AG04449 (cell line): ENCODE results near the gene RCC1.
"Not testable (repeated sequence)": the region's sequence is repeated elsewhere in the genome, so short reads cannot be mapped to it uniquely, and the experiment has no call there.

Source experiments
- CTCF ChIA-PET: fragments of 350-600 bp; formaldehyde crosslinking; extraction: SDS; loops from one replicate; lab custom pipeline; 2021; ENCODE audit warnings: antibody characterized with exemption; lab: Yijun Ruan, JAX
- POLR2A ChIA-PET: fragments of 400-600, 350-600 bp; formaldehyde crosslinking; extraction: SDS; loops from one replicate; lab custom pipeline; 2020; ENCODE audit warnings: antibody characterized with exemption, inconsistent platforms; lab: Yijun Ruan, JAX
- DNase-seq: peaks from one replicate; pipeline ENCODE4 v3.0.0-alpha.2; 2010; ENCODE audit warnings: low read depth, low spot score
- H3K4me3 ChIP-seq: 2 replicates; pipeline ENCODE4 v1.5.1; 2011; ENCODE audit warnings: low read depth, mild to moderate bottlenecking, control low read depth, low read length
- TF ChIP-seq, protein P1 (sequence below): IDR thresholded peaks from one replicate; pipeline ENCODE4 v1.5.1; 2011; ENCODE audit warnings: mild to moderate bottlenecking, moderate library complexity, low read length, control low read depth, inconsistent platforms; ENCODE audit not compliant: insufficient read depth; ENCODE audit errors: missing control alignments

RCC1 gene

GRCh38 chr1:28509705-28510272 lies 3.9 kb downstream of the RCC1 start:
- POLR2A ChIA-PET: interaction anchor here (0.7 to 4.1 kb wide), 10 partner anchors 36 to 261 kb away, joined by 3 to 26 read pairs (median 6); partner anchors contain the start of genes PHACTR4 and TAF12
- DNase-seq: no peak
- peak overlapping the region; percentile 27 for H3K4me3 ChIP-seq
- CTCF ChIA-PET: interaction anchor here (1.8 to 3.8 kb wide), 4 partner anchors 8 to 261 kb away, joined by 7 to 15 read pairs (median 12); no protein-coding TSS in a partner anchor
- TF ChIP-seq, protein P1, sequence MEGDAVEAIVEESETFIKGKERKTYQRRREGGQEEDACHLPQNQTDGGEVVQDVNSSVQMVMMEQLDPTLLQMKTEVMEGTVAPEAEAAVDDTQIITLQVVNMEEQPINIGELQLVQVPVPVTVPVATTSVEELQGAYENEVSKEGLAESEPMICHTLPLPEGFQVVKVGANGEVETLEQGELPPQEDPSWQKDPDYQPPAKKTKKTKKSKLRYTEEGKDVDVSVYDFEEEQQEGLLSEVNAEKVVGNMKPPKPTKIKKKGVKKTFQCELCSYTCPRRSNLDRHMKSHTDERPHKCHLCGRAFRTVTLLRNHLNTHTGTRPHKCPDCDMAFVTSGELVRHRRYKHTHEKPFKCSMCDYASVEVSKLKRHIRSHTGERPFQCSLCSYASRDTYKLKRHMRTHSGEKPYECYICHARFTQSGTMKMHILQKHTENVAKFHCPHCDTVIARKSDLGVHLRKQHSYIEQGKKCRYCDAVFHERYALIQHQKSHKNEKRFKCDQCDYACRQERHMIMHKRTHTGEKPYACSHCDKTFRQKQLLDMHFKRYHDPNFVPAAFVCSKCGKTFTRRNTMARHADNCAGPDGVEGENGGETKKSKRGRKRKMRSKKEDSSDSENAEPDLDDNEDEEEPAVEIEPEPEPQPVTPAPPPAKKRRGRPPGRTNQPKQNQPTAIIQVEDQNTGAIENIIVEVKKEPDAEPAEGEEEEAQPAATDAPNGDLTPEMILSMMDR: no peak

GRCh38 chr1:28510273-28510969 lies 4.6 kb downstream of the RCC1 start:
- TF ChIP-seq, protein P1: no peak
- no peak for DNase-seq
- POLR2A ChIA-PET: interaction anchor here (0.6 to 4.1 kb wide), 9 partner anchors 35 to 779 kb away, joined by 3 to 26 read pairs (median 5); partner anchors contain the start of gene PHACTR4
- H3K4me3 ChIP-seq: peak overlapping the region; percentile 27
- CTCF ChIA-PET: interaction anchor here (1.8 to 3.8 kb wide), 4 partner anchors 8 to 262 kb away, joined by 7 to 15 read pairs (median 12); no protein-coding TSS in a partner anchor

- TF ChIP-seq, protein P1: no peak
- CTCF ChIA-PET: interaction anchor here (1.8 to 3.8 kb wide), 3 partner anchors 7 to 262 kb away, joined by 7 to 15 read pairs (median 15); no protein-coding TSS in a partner anchor
- DNase-seq: no peak
- H3K4me3 ChIP-seq: no peak overlapping the region
- POLR2A ChIA-PET: interaction anchor here (0.6 to 4.1 kb wide), 10 partner anchors 35 to 780 kb away, joined by 3 to 26 read pairs (median 4); no protein-coding TSS in a partner anchor
Measured at GRCh38 chr1:28510970-28511440, 5.2 kb downstream of the RCC1 start.

DNA sequence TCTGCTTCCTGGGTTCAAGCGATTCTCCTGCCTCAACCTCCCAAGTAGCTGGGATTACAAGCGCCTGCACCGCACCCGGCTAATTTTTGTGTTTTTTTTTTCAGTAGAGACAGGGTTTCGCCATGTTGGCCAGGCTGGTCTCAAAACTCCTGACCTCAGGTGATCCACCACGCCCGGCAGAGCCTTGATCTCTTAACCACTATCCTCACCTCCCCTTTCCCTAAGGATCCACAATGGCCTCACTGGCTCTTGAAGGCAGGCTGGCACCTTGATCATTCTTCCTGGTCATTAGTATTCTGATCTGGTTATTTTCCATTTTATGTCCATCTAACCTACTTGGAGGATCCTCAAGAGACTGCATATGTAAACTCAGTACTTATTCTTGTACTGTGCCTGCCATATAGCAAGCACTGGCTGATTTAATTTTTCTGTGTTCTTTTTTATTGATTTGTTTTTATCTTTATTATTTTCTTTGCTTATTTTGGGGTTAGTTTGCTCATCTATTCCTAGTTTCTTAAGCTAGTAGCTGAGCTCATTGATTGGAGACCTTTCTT lies 6.3 kb downstream of the RCC1 start:
- CTCF ChIA-PET: interaction anchor here (0.7 to 1.6 kb wide), 2 partner anchors 13 to 91 kb away, joined by 3 to 10 read pairs; no protein-coding TSS in a partner anchor
- no peak for DNase-seq

DNA sequence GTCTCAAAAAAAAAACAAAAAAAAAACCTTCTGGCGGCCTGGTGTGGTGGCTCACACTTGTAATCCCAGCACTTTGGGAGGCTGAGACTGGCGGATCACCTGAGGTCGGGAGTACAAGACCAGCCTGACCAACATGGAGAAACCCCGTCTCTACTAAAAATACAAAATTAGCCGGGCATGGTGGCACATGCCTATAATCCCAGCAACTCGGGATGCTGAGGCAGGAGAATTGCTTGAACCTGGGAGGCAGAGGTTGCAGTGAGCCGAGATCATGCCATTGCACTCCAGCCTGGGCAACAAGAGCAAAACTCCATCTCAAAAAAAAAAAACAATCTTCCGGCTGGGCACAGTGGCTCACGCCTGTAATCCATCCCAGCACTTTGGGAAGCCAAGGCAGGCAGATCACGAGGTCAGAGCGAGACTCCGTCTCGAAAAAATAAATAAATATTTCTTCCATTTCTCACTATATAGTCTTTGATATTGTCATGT lies 8.6 kb downstream of the RCC1 start:
- POLR2A ChIA-PET: interaction anchor here (4.2 kb wide), 1 partner anchor 89 kb away, joined by 30 read pairs; no protein-coding TSS in a partner anchor
- H3K4me3 ChIP-seq, CTCF ChIA-PET, DNase-seq: not testable (repeated sequence)

More for the DNA sequence above, 6.3 kb downstream of the RCC1 start:
- no peak overlapping the region for H3K4me3 ChIP-seq
- POLR2A ChIA-PET: interaction anchor here (1.1 to 1.4 kb wide), 3 partner anchors 81 to 91 kb away, joined by 3 to 4 read pairs (median 4); no protein-coding TSS in a partner anchor
- TF ChIP-seq, protein P1: no peak

DNA sequence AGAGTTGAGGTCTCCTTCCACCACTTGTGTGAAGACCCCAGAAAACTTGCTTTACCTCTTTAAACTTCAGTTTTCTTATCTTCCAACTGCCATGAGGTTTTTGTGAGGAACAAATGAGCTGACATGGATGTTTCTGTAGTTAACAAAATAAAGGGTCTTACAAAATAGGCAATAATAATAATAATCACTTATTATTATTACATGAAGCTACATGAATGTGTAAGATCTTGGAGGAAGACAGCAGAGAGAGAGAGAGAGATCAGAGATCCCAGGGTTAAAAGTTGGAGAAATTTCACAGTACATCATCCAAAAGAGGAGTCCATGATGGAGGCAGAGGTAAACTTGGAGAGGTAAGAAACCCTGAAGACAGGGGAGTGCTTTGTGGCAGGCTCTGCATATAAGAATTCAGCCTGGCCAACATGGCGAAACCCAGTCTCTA lies 10.7 kb downstream of the RCC1 start:
- no peak for DNase-seq
- H3K4me3 ChIP-seq: no peak overlapping the region
- ChIA-PET POLR2A (interaction anchor here (2.2 to 4.2 kb wide), 2 partner anchors 65 to 87 kb away, joined by 11 to 30 read pairs; no protein-coding TSS in a partner anchor), CTCF (interaction anchor here (0.8 to 6.0 kb wide), 8 partner anchors 10 to 361 kb away, joined by 3 to 114 read pairs (median 4); no protein-coding TSS in a partner anchor)
- TF ChIP-seq, protein P1: no peak
